Subcutaneous abdominal adipose tissue (tissue), 5 donors: ENCODE results near the gene TXNDC15.

Experiments
- H3K27ac ChIP-seq: one replicate; pipeline ENCODE4 v1.7.0; 2013; ENCODE audit warnings: low read depth, mild to moderate bottlenecking, inconsistent platforms, low read length, moderate library complexity
- H3K27me3 ChIP-seq, 5 donors: one replicate each; pipeline ENCODE4 v1.7.0; 2013; ENCODE audit warnings: low read length in 5 of 5, inconsistent platforms in 1 of 5; ENCODE audit not compliant: control insufficient read depth in 5 of 5, insufficient read depth in 4 of 5
- H3K36me3 ChIP-seq, 5 donors: one replicate each; pipeline ENCODE4 v1.7.0; 2013; ENCODE audit warnings: low read length in 5 of 5; ENCODE audit not compliant: control insufficient read depth in 5 of 5, insufficient read depth in 5 of 5
- H3K4me1 ChIP-seq, 5 donors: one replicate each; pipeline ENCODE4 v1.7.0; 2013; ENCODE audit warnings: low read length in 5 of 5, mild to moderate bottlenecking in 3 of 5, moderate library complexity in 1 of 5; ENCODE audit not compliant: control insufficient read depth in 5 of 5, insufficient read depth in 5 of 5
- H3K4me3 ChIP-seq, 5 donors: one replicate each; pipeline ENCODE4 v1.7.0; 2013; ENCODE audit warnings: low read length in 5 of 5, low read depth in 1 of 5
- H3K9ac ChIP-seq, 5 donors: one replicate each; pipeline ENCODE4 v1.7.0; 2013; ENCODE audit warnings: low read length in 5 of 5, mild to moderate bottlenecking in 4 of 5, moderate library complexity in 3 of 5
- H3K9me3 ChIP-seq, 5 donors: one replicate each; pipeline ENCODE4 v1.7.0; 2013; ENCODE audit warnings: low read length in 5 of 5; ENCODE audit not compliant: control insufficient read depth in 5 of 5
- donor health status: healthy.
- donor health status: healthy.
- donor health status: healthy.
- donor health status: healthy.
- donor health status: healthy.

TXNDC15 gene

GRCh38 chr5:134938030-134938429, 63.9 kb downstream of the TXNDC15 start:
- Histone ChIP-seq H3K4me1 (peaks cover 0 to 5% (median 0%) of the 10 kb centered on the region in 5 donors), H3K9me3 (no peaks in the 10 kb centered on the region), H3K27ac (no peak overlapping the region), H3K36me3 (peaks cover 3 to 24% (median 7%) of the 10 kb centered on the region in 5 donors), H3K27me3 (no peaks in the 10 kb centered on the region), H3K4me3 (no peak overlapping the region), H3K9ac (no peak overlapping the region)

DNA sequence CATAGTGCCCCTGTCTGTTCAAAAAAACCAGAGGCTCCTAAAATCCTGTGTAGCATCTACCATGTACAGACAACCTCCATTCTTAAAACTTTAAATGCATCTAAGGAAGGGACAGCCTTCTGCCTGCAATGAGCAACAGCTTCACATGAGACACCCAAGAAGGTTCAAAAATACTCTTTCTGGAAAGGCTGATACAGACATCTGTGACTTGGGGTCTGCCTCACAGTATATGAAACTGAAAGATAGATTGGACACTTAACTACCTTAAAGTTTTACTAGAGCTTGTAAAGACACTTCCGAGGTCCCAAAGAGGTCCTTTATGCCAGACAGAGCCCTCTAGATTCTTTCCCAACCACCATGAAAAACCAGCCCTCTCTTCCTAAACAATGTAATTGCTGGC, 65.3 kb downstream of the TXNDC15 start:
- no peaks in the 10 kb centered on the region for H3K27me3 ChIP-seq
- H3K9me3 ChIP-seq: no peaks in the 10 kb centered on the region
- peaks cover 0 to 5% (median 0%) of the 10 kb centered on the region in 5 donors for H3K4me1 ChIP-seq
- no peak overlapping the region for H3K4me3 ChIP-seq
- no peak overlapping the region for H3K27ac ChIP-seq
- H3K36me3 ChIP-seq: peaks cover 0 to 18% (median 5%) of the 10 kb centered on the region in 5 donors
- no peak overlapping the region for H3K9ac ChIP-seq

GRCh38 chr5:134943547-134943946, 69.4 kb downstream of the TXNDC15 start:
- H3K27ac ChIP-seq: no peak overlapping the region
- no peak overlapping the region for H3K9ac ChIP-seq
- no peak overlapping the region for H3K4me3 ChIP-seq
- H3K27me3 ChIP-seq: no peaks in the 10 kb centered on the region
- H3K36me3 ChIP-seq: peaks cover 0 to 5% (median 2%) of the 10 kb centered on the region in 5 donors
- no peaks in the 10 kb centered on the region for H3K9me3 ChIP-seq
- H3K4me1 ChIP-seq: no peaks in the 10 kb centered on the region

DNA sequence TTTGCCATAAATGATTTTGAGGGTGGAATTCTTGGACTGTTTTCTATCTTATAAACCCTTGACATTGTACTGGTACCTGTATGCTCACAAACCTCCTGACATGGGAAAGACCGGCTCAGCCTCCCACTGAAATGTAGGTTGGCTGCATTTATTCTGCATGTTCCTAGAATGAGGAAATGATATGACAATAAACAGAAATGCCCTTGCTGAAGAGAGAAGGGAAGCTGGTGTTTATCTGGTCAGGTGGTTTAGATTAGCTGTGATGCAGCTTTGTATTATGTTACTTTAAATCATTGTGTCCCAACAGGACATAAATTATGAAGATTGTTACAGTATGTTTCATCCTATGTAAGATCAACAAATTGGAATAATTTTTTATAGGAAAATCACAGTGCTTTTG, 70.5 kb downstream of the TXNDC15 start:
- Histone ChIP-seq H3K4me1 (peaks cover 0 to 4% (median 0%) of the 10 kb centered on the region in 5 donors), H3K36me3 (peaks cover 0 to 5% (median under 1%) of the 10 kb centered on the region in 5 donors), H3K27ac (no peak overlapping the region), H3K27me3 (no peaks in the 10 kb centered on the region), H3K9me3 (no peaks in the 10 kb centered on the region), H3K9ac (no peak overlapping the region), H3K4me3 (no peak overlapping the region)

GRCh38 chr5:134945041-134945440, 70.9 kb downstream of the TXNDC15 start:
- peaks cover 0 to 4% (median 0%) of the 10 kb centered on the region in 5 donors for H3K4me1 ChIP-seq
- no peaks in the 10 kb centered on the region for H3K9me3 ChIP-seq
- H3K36me3 ChIP-seq: peaks cover 0 to 2% (median 0%) of the 10 kb centered on the region in 5 donors
- H3K4me3 ChIP-seq: no peak overlapping the region
- no peaks in the 10 kb centered on the region for H3K27me3 ChIP-seq
- no peak overlapping the region for H3K9ac ChIP-seq
- H3K27ac ChIP-seq: no peak overlapping the region

- H3K27me3 ChIP-seq: no peaks in the 10 kb centered on the region
- H3K9ac ChIP-seq: no peak overlapping the region
- no peak overlapping the region for H3K4me3 ChIP-seq
- peaks cover 0 to 1% (median 0%) of the 10 kb centered on the region in 5 donors for H3K9me3 ChIP-seq
- H3K27ac ChIP-seq: no peak overlapping the region
- H3K36me3 ChIP-seq: peaks cover 0 to 5% (median 0%) of the 10 kb centered on the region in 5 donors
- peaks cover 0 to 4% (median 0%) of the 10 kb centered on the region in 5 donors for H3K4me1 ChIP-seq
These were observed 74.7 kb downstream of the TXNDC15 start for GRCh38 chr5:134948911-134949310.

- no peak overlapping the region for H3K4me3 ChIP-seq
- H3K9ac ChIP-seq: no peak overlapping the region
- H3K27me3 ChIP-seq: no peaks in the 10 kb centered on the region
- H3K27ac ChIP-seq: no peak overlapping the region
- peaks cover 0 to 4% (median 0%) of the 10 kb centered on the region in 5 donors for H3K4me1 ChIP-seq
- H3K9me3 ChIP-seq: peaks cover 0 to 5% (median 0%) of the 10 kb centered on the region in 5 donors
- peaks cover 0 to 5% (median 0%) of the 10 kb centered on the region in 5 donors for H3K36me3 ChIP-seq
These were observed 75.1 kb downstream of the TXNDC15 start for GRCh38 chr5:134949316-134949715.
